Neuronal stem cell (in vitro differentiated cells): Measurements from ENCODE around the gene RGS6.
"Not testable (repeated sequence)": the region's sequence is repeated elsewhere in the genome, so short reads cannot be mapped to it uniquely, and the experiment has no call there.

ENCODE experiments used
- DNase-seq: peaks from one replicate; pipeline ENCODE4 v3.0.0-alpha.2; 2013; ENCODE audit warnings: low spot score
- H2AFZ ChIP-seq: one replicate; pipeline ENCODE4 v1.6.1; 2013; ENCODE audit warnings: mild to moderate bottlenecking, low read length, inconsistent platforms
- H2AK5ac ChIP-seq: 2 replicates; pipeline ENCODE4 v1.6.1; 2013; ENCODE audit warnings: low read depth, mild to moderate bottlenecking, inconsistent platforms, low read length, moderate library complexity, mixed read lengths
- H2BK120ac ChIP-seq: 2 replicates; pipeline ENCODE4 v1.6.1; 2013; ENCODE audit warnings: low read depth, mild to moderate bottlenecking, inconsistent platforms, low read length, moderate library complexity, mixed read lengths
- H2BK12ac ChIP-seq: one replicate; pipeline ENCODE4 v1.6.1; 2013; ENCODE audit warnings: low read length, inconsistent platforms
- H2BK15ac ChIP-seq: 2 replicates; pipeline ENCODE4 v1.6.1; 2013; ENCODE audit warnings: mild to moderate bottlenecking, low read length, inconsistent platforms, mixed read lengths
- H2BK5ac ChIP-seq: one replicate; pipeline ENCODE4 v1.6.1; 2013; ENCODE audit warnings: inconsistent platforms, mild to moderate bottlenecking, low read length, moderate library complexity
- H3K14ac ChIP-seq: one replicate; pipeline ENCODE4 v1.6.1; 2013; ENCODE audit warnings: low read length, inconsistent platforms
- H3K18ac ChIP-seq: 2 replicates; pipeline ENCODE4 v1.6.1; 2013; ENCODE audit warnings: low read length, inconsistent platforms
- H3K23ac ChIP-seq: 2 replicates; pipeline ENCODE4 v1.6.1; 2013; ENCODE audit warnings: low read depth, mild to moderate bottlenecking, mixed read lengths, low read length, inconsistent platforms; ENCODE audit not compliant: poor library complexity
- H3K27ac ChIP-seq: replicated peaks from 3 replicates; pipeline ENCODE4 v1.5.1; 2013; ENCODE audit warnings: low read length, inconsistent platforms
- H3K27me3 ChIP-seq, 3 experiments: 2 replicates each; pipeline ENCODE4 v1.6.1; 2013; ENCODE audit warnings: low read length in 3 of 3, mild to moderate bottlenecking in 2 of 3, inconsistent platforms in 1 of 3, low read depth in 1 of 3, mixed read lengths in 1 of 3, moderate library complexity in 1 of 3; ENCODE audit not compliant: control insufficient read depth in 3 of 3, insufficient read depth in 3 of 3
- H3K36me3 ChIP-seq, 2 donors: replicated peaks in 1 of 2; 2 replicates each; pipeline ENCODE4 v1.6.1; 2013; ENCODE audit warnings: low read length in 2 of 2; ENCODE audit not compliant: control insufficient read depth in 2 of 2, insufficient read depth in 2 of 2
- H3K4ac ChIP-seq: 2 replicates; pipeline ENCODE4 v1.6.1; 2013; ENCODE audit warnings: inconsistent platforms, mild to moderate bottlenecking, low read length, moderate library complexity
- H3K4me1 ChIP-seq, 2 donors: 1 replicate in 1 of 2; 2 replicates in 1 of 2; pipeline ENCODE4 v1.6.1; 2013; ENCODE audit warnings: low read length in 2 of 2, low read depth in 1 of 2; ENCODE audit not compliant: control insufficient read depth in 2 of 2, insufficient read depth in 1 of 2
- H3K4me2 ChIP-seq: one replicate; pipeline ENCODE4 v1.6.1; 2013; ENCODE audit warnings: mild to moderate bottlenecking, low read length, inconsistent platforms; ENCODE audit not compliant: insufficient read depth, poor library complexity, severe bottlenecking
- H3K4me3 ChIP-seq, 2 donors: 2 replicates each; pipeline ENCODE4 v1.5.1; 2013; ENCODE audit warnings: low read length in 2 of 2, mild to moderate bottlenecking in 2 of 2, inconsistent platforms in 1 of 2, moderate library complexity in 1 of 2
- H3K79me1 ChIP-seq: one replicate; pipeline ENCODE4 v1.6.1; 2013; ENCODE audit warnings: low read depth, mild to moderate bottlenecking, inconsistent platforms, low read length, moderate library complexity
- H3K9ac ChIP-seq: one replicate; pipeline ENCODE4 v1.6.1; 2013; ENCODE audit warnings: mild to moderate bottlenecking, low read depth, low read length, inconsistent platforms; ENCODE audit not compliant: poor library complexity
- H3K9me3 ChIP-seq, 2 donors: replicated peaks in 1 of 2; 2 replicates each; pipeline versions ENCODE3 to v1.6.1; 2013; ENCODE audit warnings: low read length in 2 of 2, mild to moderate bottlenecking in 2 of 2, inconsistent platforms in 1 of 2, low read depth in 1 of 2, mixed read lengths in 1 of 2, moderate library complexity in 1 of 2; ENCODE audit not compliant: control insufficient read depth in 2 of 2, insufficient read depth in 1 of 2
- H4K8ac ChIP-seq: one replicate; pipeline ENCODE4 v1.6.1; 2013; ENCODE audit warnings: low read depth, mild to moderate bottlenecking, inconsistent platforms, low read length, moderate library complexity
- H4K91ac ChIP-seq: one replicate; pipeline ENCODE4 v1.6.1; 2013; ENCODE audit warnings: low read length, low read depth, mild to moderate bottlenecking, inconsistent platforms; ENCODE audit not compliant: poor library complexity
- whole genome bisulfite sequencing, 2 donors: extraction: QIAGEN DNeasy Blood & Tissue Kit; methylation state at CpG; one replicate each; pipeline ENCODE4 v1.1.7; 2013; ENCODE audit warnings: missing lambda C conversion rate in 2 of 2, mixed read lengths in 1 of 2; ENCODE audit not compliant: insufficient read length in 2 of 2, insufficient replicate concordance in 1 of 2; ENCODE audit errors: extremely low coverage in 2 of 2; 5-methylcytosine and 5-hydroxymethylcytosine counted together

RGS6 gene

GRCh38 chr14:72476657-72477499, 544.6 kb downstream of the RGS6 start:
- peak overlapping the region; percentile 23 for H3K27ac ChIP-seq
- H4K91ac ChIP-seq: no peak overlapping the region
- no peak overlapping the region for H3K18ac ChIP-seq
- H3K9ac ChIP-seq: no peak overlapping the region
- H3K4me2 ChIP-seq: no peak overlapping the region
- H2AFZ ChIP-seq: peak overlapping the region; percentile 67
- no peak overlapping the region for H3K23ac ChIP-seq
- no peak overlapping the region for H3K4me3 ChIP-seq
- H2AK5ac ChIP-seq: no peak overlapping the region
- peaks cover 13 to 51% of the 10 kb centered on the region in 2 donors for H3K4me1 ChIP-seq
- no peaks in the 10 kb centered on the region for H3K9me3 ChIP-seq
- no peak overlapping the region for H2BK5ac ChIP-seq
- no peak for DNase-seq
- H2BK120ac ChIP-seq: no peak overlapping the region
- H3K79me1 ChIP-seq: no peaks in the 10 kb centered on the region
- no peaks in the 10 kb centered on the region for H3K36me3 ChIP-seq
- no peak overlapping the region for H3K14ac ChIP-seq
- no peak overlapping the region for H4K8ac ChIP-seq
- no peak overlapping the region for H2BK12ac ChIP-seq
- no peaks in the 10 kb centered on the region for H3K27me3 ChIP-seq
- WGBS, 2 donors: no CpG with 5 or more reads among the region's 8 CpGs
- no peak overlapping the region for H2BK15ac ChIP-seq
- H3K4ac ChIP-seq: no peak overlapping the region

- H3K36me3 ChIP-seq, H3K79me1 ChIP-seq, H3K9me3 ChIP-seq, H3K27ac ChIP-seq, H3K4me3 ChIP-seq, H3K4ac ChIP-seq, H2AK5ac ChIP-seq, H2BK120ac ChIP-seq, H4K8ac ChIP-seq, DNase-seq, H2BK12ac ChIP-seq, H4K91ac ChIP-seq, H3K27me3 ChIP-seq, H3K4me2 ChIP-seq, H2BK15ac ChIP-seq, H2BK5ac ChIP-seq, H3K14ac ChIP-seq, H3K18ac ChIP-seq, H3K9ac ChIP-seq, H3K23ac ChIP-seq: not testable (repeated sequence)
- Histone ChIP-seq H3K4me1 (peaks cover 13 to 51% of the 10 kb centered on the region in 2 donors), H2AFZ (peak overlapping the region; percentile 67)
- WGBS, 2 donors: no CpG with 5 or more reads among the region's 5 CpGs
These were observed 545.3 kb downstream of the RGS6 start for GRCh38 chr14:72477578-72477977.

- Histone ChIP-seq H3K4me3 (peak overlapping the region in 1 of 2 donors; percentile 11), H3K4me2 (no peak overlapping the region), H2BK15ac (no peak overlapping the region), H3K27ac (no peak overlapping the region), H4K91ac (no peak overlapping the region), H2AFZ (peak overlapping the region; percentile 89), H2BK12ac (no peak overlapping the region), H3K18ac (no peak overlapping the region), H3K27me3 (no peaks in the 10 kb centered on the region), H3K79me1 (no peaks in the 10 kb centered on the region), H2AK5ac (no peak overlapping the region), H4K8ac (no peak overlapping the region), H3K36me3 (no peaks in the 10 kb centered on the region), H3K4me1 (peaks cover 13 to 51% of the 10 kb centered on the region in 2 donors), H3K9ac (no peak overlapping the region), H3K9me3 (peaks cover 0 to 8% of the 10 kb centered on the region in 2 donors), H3K4ac (no peak overlapping the region), H3K23ac (no peak overlapping the region), H2BK120ac (no peak overlapping the region), H3K14ac (no peak overlapping the region), H2BK5ac (no peak overlapping the region)
- WGBS, 2 donors: no CpG with 5 or more reads among the region's 8 CpGs
- no peak for DNase-seq
These were observed 546.3 kb downstream of the RGS6 start for GRCh38 chr14:72478471-72478893.

GRCh38 chr14:72479461-72479931, 547.3 kb downstream of the RGS6 start:
- H2BK12ac ChIP-seq: no peak overlapping the region
- no peak overlapping the region for H3K18ac ChIP-seq
- no CpG with 5 or more reads among the region's 3 CpGs for WGBS, 2 donors
- no peaks in the 10 kb centered on the region for H3K36me3 ChIP-seq
- H3K4me2 ChIP-seq: no peak overlapping the region
- no peak overlapping the region for H3K23ac ChIP-seq
- H3K4me3 ChIP-seq: no peak overlapping the region
- no peaks in the 10 kb centered on the region for H3K79me1 ChIP-seq
- no peak overlapping the region for H3K4ac ChIP-seq
- no peak overlapping the region for H2AK5ac ChIP-seq
- H4K91ac ChIP-seq: no peak overlapping the region
- no peak overlapping the region for H2BK15ac ChIP-seq
- no peak overlapping the region for H4K8ac ChIP-seq
- H3K14ac ChIP-seq: no peak overlapping the region
- H3K9ac ChIP-seq: no peak overlapping the region
- H2BK5ac ChIP-seq: no peak overlapping the region
- no peak overlapping the region for H3K27ac ChIP-seq
- DNase-seq: no peak
- peaks cover 13 to 51% of the 10 kb centered on the region in 2 donors for H3K4me1 ChIP-seq
- peak overlapping the region; percentile 89 for H2AFZ ChIP-seq
- H3K9me3 ChIP-seq: peaks cover 0 to 8% of the 10 kb centered on the region in 2 donors
- H3K27me3 ChIP-seq: no peaks in the 10 kb centered on the region
- H2BK120ac ChIP-seq: no peak overlapping the region
